Cardiac fibroblast (primary cell): ENCODE measurements around the gene RNF5.
"Not testable (repeated sequence)": the region's sequence is repeated elsewhere in the genome, so short reads cannot be mapped to it uniquely, and the experiment has no call there.

Experiments used
- DNase-seq, 2 donors: peaks; one replicate each; pipeline versions ENCODE4 v3.0.0 to v3.0.0-alpha.2; 2010; ENCODE audit warnings: low read depth in 2 of 2
- H3K4me3 ChIP-seq, 2 donors: replicated peaks in 1 of 2; 1 replicate in 1 of 2; 2 replicates in 1 of 2; pipeline ENCODE4 v1.5.1; 2011; ENCODE audit warnings: low read depth in 2 of 2, low read length in 2 of 2, mild to moderate bottlenecking in 2 of 2, moderate library complexity in 1 of 2
- CTCF ChIP-seq: IDR thresholded peaks from one replicate; pipeline ENCODE4 v1.5.1; 2011; ENCODE audit warnings: low read depth, mild to moderate bottlenecking, low read length, inconsistent platforms

RNF5 gene

GRCh38 chr6:32181915-32182529 lies 3.8 kb downstream of the RNF5 start:
- no peak for DNase-seq
- no peak overlapping the region for H3K4me3 ChIP-seq
- TF ChIP-seq CTCF, result no peak

GRCh38 chr6:32182555-32182981 lies 4.4 kb downstream of the RNF5 start:
- no peak for TF ChIP-seq CTCF
- DNase-seq, result no peak
- no peak overlapping the region for H3K4me3 ChIP-seq

- DNase-seq, result no peak
- no peak for TF ChIP-seq CTCF
- no peak overlapping the region for H3K4me3 ChIP-seq
Observed at GRCh38 chr6:32183030-32183429, 4.8 kb downstream of the RNF5 start.

GRCh38 chr6:32183483-32184083 lies 5.4 kb downstream of the RNF5 start:
- no peak overlapping the region for H3K4me3 ChIP-seq
- no peak for TF ChIP-seq CTCF
- no peak for DNase-seq

- TF ChIP-seq CTCF, result no peak
- no peak for DNase-seq
- H3K4me3 ChIP-seq, result no peak within 1 kb of the TSS
Observed at GRCh38 chr6:32184084-32184640, 6.0 kb downstream of the RNF5 start, which contains the start of gene AGER. TSS of gene AGER (minus strand) at chr6:32184253. CDS start at chr6:32184222, 31 bp downstream.

GRCh38 chr6:32185681-32186131 lies 7.5 kb downstream of the RNF5 start:
- H3K4me3 ChIP-seq, result not testable (repeated sequence)
- DNase-seq, result peak; percentile 92 to 95

- DNase-seq, H3K4me3 ChIP-seq: not testable (repeated sequence)
Observed at GRCh38 chr6:32186151-32186840, 8.1 kb downstream of the RNF5 start.
